ENCODE data around the gene TAF11.
A peak's percentile ranks its signal among the peaks of the same experiment; 100 is the strongest.
"Not testable (repeated sequence)": the region's sequence is repeated elsewhere in the genome, so short reads cannot be mapped to it uniquely, and the experiment has no call there.

The TAF11 gene
- 50.2 to 80.7 (median 58.6) reads per million in 9 experiments for total RNA-seq

DNA sequence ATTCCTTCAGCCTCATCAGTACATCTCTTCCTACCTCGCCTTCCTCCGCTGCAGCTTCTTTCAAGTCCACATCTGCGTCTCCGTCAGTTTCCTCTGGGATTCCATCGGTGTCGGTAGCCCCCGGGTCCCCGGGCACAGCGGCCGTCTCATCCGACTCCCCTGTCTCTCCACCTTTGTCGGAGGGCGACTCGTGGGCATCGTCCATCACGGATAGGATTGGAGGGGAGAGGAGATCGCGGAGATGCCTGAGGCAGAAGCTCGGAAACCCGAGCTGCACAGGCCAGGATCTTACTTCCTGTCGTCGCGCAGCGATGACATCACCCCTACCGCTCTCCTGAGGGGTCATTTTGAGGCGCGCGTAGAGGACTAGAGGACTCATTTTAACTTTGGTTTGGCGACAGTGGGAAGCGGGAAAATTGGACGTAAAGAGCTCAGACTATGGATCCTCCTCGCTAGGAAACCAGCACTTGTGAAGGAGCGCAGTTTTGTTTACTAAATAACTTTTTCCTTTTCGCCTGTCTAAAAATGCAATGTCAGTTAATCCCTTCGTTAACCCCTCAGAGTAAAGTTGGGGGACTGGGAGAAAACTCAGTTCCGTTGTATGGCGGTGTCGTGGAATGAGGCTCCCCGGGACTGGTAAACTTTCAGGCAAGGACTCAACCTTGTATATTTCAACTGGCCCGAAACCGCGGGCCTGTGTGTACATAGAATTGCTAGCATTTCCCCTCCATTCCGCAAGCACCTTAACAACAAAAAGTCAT is at the start of gene TAF11:
TAF11 (minus strand) TSS at position 290 of the 761 bp plus-strand sequence; CDS start at position 205, 85 bp downstream.
- Mint-ChIP-seq H3K27ac (peak within 1 kb of the TSS; percentile 99 to 100), H3K27me3 (no peaks in the 10 kb centered on the region), H3K36me3 (ENCODE audit: insufficient read depth) (peaks cover 52% of the 10 kb centered on the region), H3K4me3 (peak within 1 kb of the TSS; percentile 97 to 100), H3K9me3 (no peaks in the 10 kb centered on the region), H3K4me1 (ENCODE audit: low read depth in 2 of 2) (peaks cover 30 to 56% of the 10 kb centered on the region in 2 donors)
- peak; percentile 84 to 86 (median 85) for DNase-seq
- ATAC-seq (replicated peaks) = peak; percentile 71

DNA sequence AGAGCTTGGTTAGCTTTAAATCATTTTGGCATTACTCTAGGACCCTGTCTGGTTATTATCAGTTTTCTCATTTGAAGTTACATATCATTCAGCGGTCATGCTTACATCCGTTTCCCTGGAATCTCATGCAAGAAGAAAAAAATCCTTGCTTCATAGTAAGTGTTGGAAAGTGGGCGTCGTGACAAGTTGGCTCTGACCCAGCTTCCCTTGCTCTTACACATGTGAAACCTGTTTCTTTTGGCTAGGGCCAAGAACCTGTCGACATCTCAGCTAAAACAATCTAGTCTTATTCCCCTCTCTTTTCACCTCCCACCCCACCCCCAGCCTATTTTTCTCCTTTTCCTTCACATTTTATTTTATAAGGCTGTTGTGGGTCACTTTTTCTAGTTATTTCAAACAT is 46.7 kb upstream of the TAF11 start:
- Mint-ChIP-seq H3K36me3 (ENCODE audit: insufficient read depth) (no peaks in the 10 kb centered on the region), H3K4me1 (ENCODE audit: low read depth in 2 of 2) (peaks cover 1 to 3% of the 10 kb centered on the region in 2 donors), H3K9me3 (no peaks in the 10 kb centered on the region), H3K27ac (no peak overlapping the region), H3K27me3 (no peaks in the 10 kb centered on the region), H3K4me3 (no peak overlapping the region)
- ATAC-seq (replicated peaks) (no peak), DNase-seq (no peak)

- not testable (repeated sequence) for H3K27me3 Mint-ChIP-seq; ATAC-seq (replicated peaks); DNase-seq; H3K27ac Mint-ChIP-seq; H3K36me3 Mint-ChIP-seq (ENCODE audit: insufficient read depth); H3K4me3 Mint-ChIP-seq; H3K9me3 Mint-ChIP-seq
- H3K4me1 Mint-ChIP-seq (ENCODE audit: low read depth in 2 of 2) = peaks cover 0 to 12% of the 10 kb centered on the region in 2 donors
Measured at GRCh38 chr6:34932202-34932601, 44.4 kb upstream of the TAF11 start.

- DNase-seq = no peak
- H3K9me3 Mint-ChIP-seq = no peaks in the 10 kb centered on the region
- no peaks in the 10 kb centered on the region for H3K27me3 Mint-ChIP-seq
- H3K36me3 Mint-ChIP-seq (ENCODE audit: insufficient read depth) = no peaks in the 10 kb centered on the region
- peaks cover 0 to 16% of the 10 kb centered on the region in 2 donors for H3K4me1 Mint-ChIP-seq (ENCODE audit: low read depth in 2 of 2)
- no peak overlapping the region for H3K4me3 Mint-ChIP-seq
- H3K27ac Mint-ChIP-seq = no peak overlapping the region
- no peak for ATAC-seq (replicated peaks)
Measured at GRCh38 chr6:34930221-34930620, 42.4 kb upstream of the TAF11 start.

GRCh38 chr6:34929241-34929978 is 41.6 kb upstream of the TAF11 start:
- H3K36me3 Mint-ChIP-seq (ENCODE audit: insufficient read depth) = no peaks in the 10 kb centered on the region
- ATAC-seq (replicated peaks) (no peak), DNase-seq (no peak)
- no peak overlapping the region for H3K27ac Mint-ChIP-seq
- no peak overlapping the region for H3K4me3 Mint-ChIP-seq
- no peaks in the 10 kb centered on the region for H3K27me3 Mint-ChIP-seq
- H3K4me1 Mint-ChIP-seq (ENCODE audit: low read depth in 2 of 2) = peaks cover 0 to 16% of the 10 kb centered on the region in 2 donors
- no peaks in the 10 kb centered on the region for H3K9me3 Mint-ChIP-seq

GRCh38 chr6:34928695-34929094 is 40.9 kb upstream of the TAF11 start:
- Mint-ChIP-seq H3K36me3 (ENCODE audit: insufficient read depth) (no peaks in the 10 kb centered on the region), H3K27ac (no peak overlapping the region)

DNA sequence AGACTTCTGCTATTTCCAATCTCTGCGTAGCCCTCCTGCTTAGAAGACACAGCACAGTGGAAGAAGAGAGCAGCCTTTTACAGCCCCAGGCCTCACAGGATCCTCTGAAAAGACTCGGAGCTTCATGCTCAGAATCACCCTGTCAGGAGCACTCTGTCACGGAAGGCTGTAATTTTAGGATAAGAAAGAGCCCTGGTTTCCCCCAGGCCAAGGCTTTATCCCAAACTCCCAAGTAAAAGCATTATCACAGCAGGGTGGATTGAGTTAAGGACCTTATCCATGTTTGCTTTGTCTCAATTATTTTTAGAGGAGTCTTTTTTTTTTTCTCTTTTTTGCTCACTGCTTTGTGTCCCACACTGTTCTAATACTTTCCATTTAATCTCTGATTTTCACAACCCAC is 40.4 kb upstream of the TAF11 start:
- H3K4me1 Mint-ChIP-seq (ENCODE audit: low read depth in 2 of 2) = peaks cover 0 to 13% of the 10 kb centered on the region in 2 donors
- no peak overlapping the region for H3K27ac Mint-ChIP-seq
- DNase-seq (no peak), ATAC-seq (replicated peaks) (no peak)
- H3K9me3 Mint-ChIP-seq = no peaks in the 10 kb centered on the region
- no peaks in the 10 kb centered on the region for H3K36me3 Mint-ChIP-seq (ENCODE audit: insufficient read depth)
- H3K4me3 Mint-ChIP-seq = no peak overlapping the region
- no peaks in the 10 kb centered on the region for H3K27me3 Mint-ChIP-seq

More at GRCh38 chr6:34928695-34929094, 40.9 kb upstream of the TAF11 start:
- Mint-ChIP-seq H3K9me3 (no peaks in the 10 kb centered on the region), H3K27me3 (no peaks in the 10 kb centered on the region), H3K4me3 (no peak overlapping the region), H3K4me1 (ENCODE audit: low read depth in 2 of 2) (peaks cover 0 to 15% of the 10 kb centered on the region in 2 donors)
- DNase-seq (no peak), ATAC-seq (replicated peaks) (no peak)

DNA sequence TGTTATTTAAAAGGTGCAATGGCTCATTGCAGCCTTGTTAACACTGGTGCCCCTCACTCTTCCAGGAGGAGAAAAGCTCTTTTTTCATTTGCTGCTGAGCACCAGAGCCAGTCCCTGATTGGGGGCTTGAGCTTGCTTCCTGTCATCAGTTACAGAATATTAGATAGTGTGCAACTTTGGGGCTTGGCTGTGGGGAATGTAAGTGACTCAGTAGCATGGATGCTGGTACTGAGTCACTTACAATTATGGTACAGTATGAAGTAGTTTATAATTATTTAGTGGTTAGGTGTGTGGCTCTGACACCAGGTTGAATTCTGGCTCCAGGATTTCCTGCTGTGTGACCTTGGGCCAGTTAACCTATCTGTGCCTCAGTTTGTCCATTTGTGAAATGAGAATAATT is 38.8 kb upstream of the TAF11 start:
- H3K9me3 Mint-ChIP-seq = no peaks in the 10 kb centered on the region
- peaks cover 0 to 13% of the 10 kb centered on the region in 2 donors for H3K4me1 Mint-ChIP-seq (ENCODE audit: low read depth in 2 of 2)
- DNase-seq = no peak
- no peaks in the 10 kb centered on the region for H3K27me3 Mint-ChIP-seq
- no peak for ATAC-seq (replicated peaks)
- H3K27ac Mint-ChIP-seq = no peak overlapping the region
- no peaks in the 10 kb centered on the region for H3K36me3 Mint-ChIP-seq (ENCODE audit: insufficient read depth)
- no peak overlapping the region for H3K4me3 Mint-ChIP-seq

DNA sequence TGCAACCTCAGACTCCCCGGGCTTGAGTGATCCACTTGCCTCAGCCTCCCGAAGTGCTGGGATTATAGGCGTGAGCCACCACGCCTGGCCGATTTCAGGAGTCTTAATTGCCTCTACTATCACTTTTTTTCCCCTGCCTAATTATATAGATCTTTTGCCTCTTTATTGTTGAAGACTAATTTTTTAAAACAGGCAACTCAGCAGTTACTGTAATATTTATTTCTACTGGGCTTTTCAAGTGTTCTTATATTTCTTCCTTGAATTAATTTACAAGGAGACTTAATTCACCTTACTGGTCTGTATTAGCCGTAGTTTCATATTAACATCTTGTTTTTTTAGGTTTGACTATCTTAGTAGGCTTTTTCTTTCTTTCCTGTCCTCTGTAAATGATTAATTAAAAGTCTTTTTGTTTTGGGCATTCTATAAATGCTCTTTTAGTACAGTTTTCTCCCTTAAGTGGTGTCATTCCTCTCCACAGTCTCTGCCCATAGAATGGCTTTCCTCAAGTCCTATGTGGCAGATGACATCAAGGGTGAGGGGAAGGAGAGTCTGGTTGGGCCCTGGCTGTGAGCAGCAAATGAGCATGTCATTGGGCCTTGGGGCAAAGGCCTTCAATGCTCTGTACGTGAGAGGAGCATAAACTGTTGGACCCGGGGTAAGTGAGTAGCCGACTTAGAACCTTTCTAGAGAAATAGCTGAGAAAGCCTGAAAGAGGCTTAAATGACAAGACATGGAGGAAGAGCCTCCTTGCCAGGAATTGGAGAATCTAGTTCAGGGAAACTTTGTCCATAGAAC is 37.2 kb upstream of the TAF11 start:
- Mint-ChIP-seq H3K36me3 (ENCODE audit: insufficient read depth) (no peaks in the 10 kb centered on the region), H3K27me3 (no peaks in the 10 kb centered on the region), H3K4me3 (no peak overlapping the region), H3K4me1 (ENCODE audit: low read depth in 2 of 2) (peaks cover 0 to 13% of the 10 kb centered on the region in 2 donors), H3K27ac (no peak overlapping the region), H3K9me3 (no peaks in the 10 kb centered on the region)
- ATAC-seq (replicated peaks) = no peak
- DNase-seq = no peak

GRCh38 chr6:34922177-34922663 is 34.4 kb upstream of the TAF11 start:
- Mint-ChIP-seq H3K4me1 (ENCODE audit: low read depth in 2 of 2) (peaks cover 2 to 5% of the 10 kb centered on the region in 2 donors), H3K9me3 (no peaks in the 10 kb centered on the region), H3K27ac (no peak overlapping the region), H3K4me3 (no peak overlapping the region), H3K36me3 (ENCODE audit: insufficient read depth) (no peaks in the 10 kb centered on the region), H3K27me3 (no peaks in the 10 kb centered on the region)
- ATAC-seq (replicated peaks) (no peak), DNase-seq (no peak)

DNA sequence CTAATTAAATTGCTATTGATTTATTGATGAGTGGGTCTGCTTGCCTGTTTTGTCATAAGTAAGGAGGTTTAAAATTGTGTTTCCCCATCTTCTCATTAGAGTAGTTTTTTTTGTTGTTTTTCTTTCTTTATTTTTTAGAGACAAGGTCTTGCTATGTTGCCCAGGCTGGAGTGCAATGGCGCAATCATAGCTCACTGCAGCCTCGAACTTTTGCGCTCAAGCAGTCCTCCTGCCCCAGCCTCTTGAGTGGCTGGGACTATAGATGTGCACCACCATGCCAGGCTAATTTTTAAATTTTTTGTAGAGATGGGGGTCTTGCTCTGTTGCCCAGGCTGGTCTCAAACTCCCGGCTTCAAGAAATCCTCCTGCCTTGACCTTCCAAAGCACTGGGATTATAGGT is 32.3 kb upstream of the TAF11 start:
- no peaks in the 10 kb centered on the region for H3K36me3 Mint-ChIP-seq (ENCODE audit: insufficient read depth)
- no peak overlapping the region for H3K4me3 Mint-ChIP-seq
- peaks cover 0 to 2% of the 10 kb centered on the region in 2 donors for H3K4me1 Mint-ChIP-seq (ENCODE audit: low read depth in 2 of 2)
- ATAC-seq (replicated peaks) (no peak), DNase-seq (no peak)
- no peaks in the 10 kb centered on the region for H3K27me3 Mint-ChIP-seq
- no peaks in the 10 kb centered on the region for H3K9me3 Mint-ChIP-seq
- H3K27ac Mint-ChIP-seq = no peak overlapping the region

- ATAC-seq (replicated peaks) (no peak), DNase-seq (no peak)
- Mint-ChIP-seq H3K4me3 (no peak overlapping the region), H3K27me3 (no peaks in the 10 kb centered on the region), H3K9me3 (no peaks in the 10 kb centered on the region), H3K27ac (no peak overlapping the region), H3K36me3 (ENCODE audit: insufficient read depth) (no peaks in the 10 kb centered on the region), H3K4me1 (ENCODE audit: low read depth in 2 of 2) (peaks cover 0 to 2% of the 10 kb centered on the region in 2 donors)
Measured at GRCh38 chr6:34919651-34920050, 31.8 kb upstream of the TAF11 start.

GRCh38 chr6:34917626-34918285 is 29.9 kb upstream of the TAF11 start:
- Mint-ChIP-seq H3K27ac (no peak overlapping the region), H3K4me3 (no peak overlapping the region), H3K4me1 (ENCODE audit: low read depth in 2 of 2) (peaks cover 4 to 9% of the 10 kb centered on the region in 2 donors), H3K36me3 (ENCODE audit: insufficient read depth) (no peaks in the 10 kb centered on the region), H3K9me3 (no peaks in the 10 kb centered on the region), H3K27me3 (no peaks in the 10 kb centered on the region)
- no peak for DNase-seq
- no peak for ATAC-seq (replicated peaks)
